ENCODE results near the gene CHGA. TPM values are rescaled to one million over a fixed set of nuclear protein-coding genes. Genes with fewer than 3 reads are reported as not detected.

The CHGA gene
- total and polyA plus RNA-seq, 10 of the 15 experiments (the other 5 are each of a cell fraction or from before 2014, with no cell fraction given): 0.11 to 0.23 TPM; not detected in 8

- H3K9ac ChIP-seq (ENCODE audit: control insufficient read depth, insufficient read depth, low read length): no peak overlapping the region
- RAD21 ChIA-PET (ENCODE audit: unreplicated experiment): no interaction called here
- no peaks in the 10 kb centered on the region for H3K4me1 ChIP-seq (ENCODE audit: control insufficient read depth, insufficient read depth, low read length)
- BruUV-seq (replicated peaks): no TSS peak
- ATAC-seq: no peak
- intact Hi-C loops (cut with micrococcal nuclease; ENCODE audit: unreplicated experiment) (no loop called here), in situ Hi-C loops (cut with MboI) (no loop called here)
- TF ChIP-seq POLR2AphosphoS5 (IDR thresholded peaks at IDR 0.05; ENCODE audit: low read length) (no peak), SMARCA5 (IDR thresholded peaks at IDR 0.05) (no peak)
- H3K79me2 ChIP-seq (ENCODE audit: control insufficient read depth, insufficient read depth, low read length): no peaks in the 10 kb centered on the region; the same call in 1 of the 2 replicates
- no peak for FAIRE-seq
- WGBS (ENCODE audit: insufficient coverage, insufficient replicate concordance, low lambda C conversion rate, missing lambda C conversion rate): 92% methylated on average over 10 of the region's 10 CpGs
- H2AFZ ChIP-seq (ENCODE audit: control insufficient read depth, low read depth, low read length): no peak overlapping the region
- no peaks in the 10 kb centered on the region for H4K20me1 ChIP-seq (ENCODE audit: control insufficient read depth, insufficient read depth)
- SMC1A ChIA-PET (ENCODE audit: uncharacterized antibody, unreplicated experiment): no interaction called here
- no peaks in the 10 kb centered on the region for H3K27me3 ChIP-seq (replicated peaks in 1 of 2; ENCODE audit: control insufficient read depth in 2 of 2, insufficient read depth in 2 of 2, low read length in 1 of 2)
- CTCF ChIA-PET: interaction anchor here (1.4 to 1.6 kb wide), 3 partner anchors 17 to 163 kb away, joined by 3 to 4 read pairs (median 4); no protein-coding TSS in a partner anchor
- peaks cover 1% of the 10 kb centered on the region; the same call in 1 of the 3 replicates for H3K9me3 ChIP-seq (replicated peaks; ENCODE audit: control insufficient read depth, insufficient read depth, low read length)
- H3K27ac ChIP-seq (ENCODE audit: control insufficient read depth, insufficient read depth): no peak overlapping the region
- H3K4me3 ChIP-seq: no peak overlapping the region
- H3K4me2 ChIP-seq (ENCODE audit: control insufficient read depth, insufficient read depth): no peak overlapping the region
- POLR2A ChIA-PET: no interaction called here
- H3K36me3 ChIP-seq (ENCODE audit: control insufficient read depth in 2 of 2, insufficient read depth in 2 of 2, low read length in 1 of 2): no peaks in the 10 kb centered on the region; a peak in 2 of 4 replicates
- DNase-seq (ENCODE audit: low read depth, low spot score): no peak
Observed at GRCh38 chr14:92969430-92969829, 46.5 kb downstream of the CHGA start.

- Histone ChIP-seq H3K9me3 (replicated peaks; ENCODE audit: control insufficient read depth, insufficient read depth, low read length) (peaks cover 1% of the 10 kb centered on the region; the same call in 1 of the 3 replicates), H3K36me3 (ENCODE audit: control insufficient read depth in 2 of 2, insufficient read depth in 2 of 2, low read length in 1 of 2) (peaks cover 0 to under 1% of the 10 kb centered on the region in 2 experiments; a peak in 2 of 4 replicates), H3K4me1 (ENCODE audit: control insufficient read depth, insufficient read depth, low read length) (no peaks in the 10 kb centered on the region), H3K9ac (ENCODE audit: control insufficient read depth, insufficient read depth, low read length) (no peak overlapping the region), H3K27me3 (replicated peaks in 1 of 2; ENCODE audit: control insufficient read depth in 2 of 2, insufficient read depth in 2 of 2, low read length in 1 of 2) (no peaks in the 10 kb centered on the region), H4K20me1 (ENCODE audit: control insufficient read depth, insufficient read depth) (no peaks in the 10 kb centered on the region), H3K27ac (ENCODE audit: control insufficient read depth, insufficient read depth) (no peak overlapping the region), H3K4me3 (no peak overlapping the region), H3K79me2 (ENCODE audit: control insufficient read depth, insufficient read depth, low read length) (no peaks in the 10 kb centered on the region; the same call in 1 of the 2 replicates), H3K4me2 (ENCODE audit: control insufficient read depth, insufficient read depth) (no peak overlapping the region), H2AFZ (ENCODE audit: control insufficient read depth, low read depth, low read length) (no peak overlapping the region)
- intact Hi-C loops (cut with micrococcal nuclease; ENCODE audit: unreplicated experiment) (no loop called here), in situ Hi-C loops (cut with MboI) (no loop called here)
- 79% methylated on average over 12 of the region's 12 CpGs for WGBS (ENCODE audit: insufficient coverage, insufficient replicate concordance, low lambda C conversion rate, missing lambda C conversion rate)
- ChIA-PET SMC1A (ENCODE audit: uncharacterized antibody, unreplicated experiment) (interaction anchor here (1.0 kb wide), 1 partner anchor 163 kb away, joined by 4 read pairs; no protein-coding TSS in a partner anchor), RAD21 (ENCODE audit: unreplicated experiment) (interaction anchor here (0.5 kb wide), 1 partner anchor 355 kb away, joined by 3 read pairs; no protein-coding TSS in a partner anchor), POLR2A (no interaction called here), CTCF (interaction anchor here (1.4 to 1.6 kb wide), 3 partner anchors 18 to 163 kb away, joined by 3 to 4 read pairs (median 4); no protein-coding TSS in a partner anchor)
- no peak for DNase-seq (ENCODE audit: low read depth, low spot score)
- no TSS peak for BruUV-seq (replicated peaks)
- no peak for FAIRE-seq
- ATAC-seq: no peak
- TF ChIP-seq CREM (IDR thresholded peaks at IDR 0.05; ENCODE audit: low read depth): no peak
- no peak for TF ChIP-seq NFYB (IDR thresholded peaks at IDR 0.05; ENCODE audit: insufficient read depth, low read depth, low read length)
- TF ChIP-seq CHD4 (IDR thresholded peaks at IDR 0.05): no peak
- TF ChIP-seq POLR2A (IDR thresholded peaks at IDR 0.05; ENCODE audit: low read depth, low read length): no peak
- TF ChIP-seq RB1 (IDR thresholded peaks at IDR 0.05; ENCODE audit: borderline replicate concordance): no peak
- no peak for TF ChIP-seq SMAD5 (IDR thresholded peaks at IDR 0.05; ENCODE audit: low read depth)
- no peak for TF ChIP-seq IRF4 (IDR thresholded peaks at IDR 0.05; ENCODE audit: low read depth, low read length)
- no peak for TF ChIP-seq TARDBP (IDR thresholded peaks at IDR 0.05; ENCODE audit: borderline replicate concordance)
- no peak for TF ChIP-seq MTA2 (IDR thresholded peaks at IDR 0.05; ENCODE audit: low read depth)
- TF ChIP-seq, protein P1, sequence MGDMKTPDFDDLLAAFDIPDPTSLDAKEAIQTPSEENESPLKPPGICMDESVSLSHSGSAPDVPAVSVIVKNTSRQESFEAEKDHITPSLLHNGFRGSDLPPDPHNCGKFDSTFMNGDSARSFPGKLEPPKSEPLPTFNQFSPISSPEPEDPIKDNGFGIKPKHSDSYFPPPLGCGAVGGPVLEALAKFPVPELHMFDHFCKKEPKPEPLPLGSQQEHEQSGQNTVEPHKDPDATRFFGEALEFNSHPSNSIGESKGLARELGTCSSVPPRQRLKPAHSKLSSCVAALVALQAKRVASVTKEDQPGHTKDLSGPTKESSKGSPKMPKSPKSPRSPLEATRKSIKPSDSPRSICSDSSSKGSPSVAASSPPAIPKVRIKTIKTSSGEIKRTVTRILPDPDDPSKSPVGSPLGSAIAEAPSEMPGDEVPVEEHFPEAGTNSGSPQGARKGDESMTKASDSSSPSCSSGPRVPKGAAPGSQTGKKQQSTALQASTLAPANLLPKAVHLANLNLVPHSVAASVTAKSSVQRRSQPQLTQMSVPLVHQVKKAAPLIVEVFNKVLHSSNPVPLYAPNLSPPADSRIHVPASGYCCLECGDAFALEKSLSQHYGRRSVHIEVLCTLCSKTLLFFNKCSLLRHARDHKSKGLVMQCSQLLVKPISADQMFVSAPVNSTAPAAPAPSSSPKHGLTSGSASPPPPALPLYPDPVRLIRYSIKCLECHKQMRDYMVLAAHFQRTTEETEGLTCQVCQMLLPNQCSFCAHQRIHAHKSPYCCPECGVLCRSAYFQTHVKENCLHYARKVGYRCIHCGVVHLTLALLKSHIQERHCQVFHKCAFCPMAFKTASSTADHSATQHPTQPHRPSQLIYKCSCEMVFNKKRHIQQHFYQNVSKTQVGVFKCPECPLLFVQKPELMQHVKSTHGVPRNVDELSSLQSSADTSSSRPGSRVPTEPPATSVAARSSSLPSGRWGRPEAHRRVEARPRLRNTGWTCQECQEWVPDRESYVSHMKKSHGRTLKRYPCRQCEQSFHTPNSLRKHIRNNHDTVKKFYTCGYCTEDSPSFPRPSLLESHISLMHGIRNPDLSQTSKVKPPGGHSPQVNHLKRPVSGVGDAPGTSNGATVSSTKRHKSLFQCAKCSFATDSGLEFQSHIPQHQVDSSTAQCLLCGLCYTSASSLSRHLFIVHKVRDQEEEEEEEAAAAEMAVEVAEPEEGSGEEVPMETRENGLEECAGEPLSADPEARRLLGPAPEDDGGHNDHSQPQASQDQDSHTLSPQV (IDR thresholded peaks at IDR 0.05): no peak
- TF ChIP-seq SMAD1 (IDR thresholded peaks at IDR 0.05; ENCODE audit: low read depth, partially characterized antibody): no peak
Observed at GRCh38 chr14:92969871-92970270, 46.9 kb downstream of the CHGA start.

All from GM12878 (cell line).